HCT116 (cell line): ENCODE data around the gene LYSET.

Experiments
- ATF3 ChIP-seq: IDR thresholded peaks from 2 replicates; pipeline ENCODE4 v1.6.1; 2012
- CTCF ChIP-seq, 3 experiments: fragments of 200-600 bp in 1 of 3; sonication (generic) in 1 of 3; IDR thresholded peaks in 2 of 3; conservative IDR thresholded peaks in 1 of 3; 2 replicates each; pipeline ENCODE4 v1.5.1; 2012 to 2017; ENCODE audit warnings: low read depth in 2 of 3, low read length in 2 of 3, antibody characterized with exemption in 1 of 3, borderline replicate concordance in 1 of 3, control low read depth in 1 of 3, mild to moderate bottlenecking in 1 of 3, mixed read lengths in 1 of 3, mixed run types in 1 of 3, moderate library complexity in 1 of 3; ENCODE audit not compliant: insufficient read depth in 1 of 3
- EGR1 ChIP-seq: IDR thresholded peaks from 2 replicates; pipeline ENCODE4 v1.6.1; 2012; ENCODE audit warnings: low read depth
- EZH2 ChIP-seq: fragments of 200-600 bp; sonication (generic); IDR thresholded peaks from 2 replicates; pipeline ENCODE4 v1.6.1; 2017; ENCODE audit warnings: antibody characterized with exemption, mixed run types
- EZH2phosphoT487 ChIP-seq: fragments of 200-600 bp; IDR thresholded peaks from 2 replicates; pipeline ENCODE4 v1.6.1; 2018; ENCODE audit warnings: antibody characterized with exemption, borderline replicate concordance
- FOSL1 ChIP-seq: IDR thresholded peaks from 2 replicates; pipeline ENCODE4 v1.6.1; 2012; ENCODE audit warnings: low read depth
- JUND ChIP-seq: IDR thresholded peaks from 2 replicates; pipeline ENCODE4 v1.6.1; 2012
- POLR2A ChIP-seq: IDR thresholded peaks from 2 replicates; pipeline ENCODE4 v1.7.0; 2011; ENCODE audit warnings: borderline replicate concordance; ENCODE audit not compliant: insufficient read depth, insufficient read length; ENCODE audit errors: extremely low read depth
- POLR2AphosphoS5 ChIP-seq: IDR thresholded peaks from 2 replicates; pipeline ENCODE4 v1.6.1; 2011; ENCODE audit warnings: mild to moderate bottlenecking, low read depth, low read length, moderate library complexity
- RAD21 ChIP-seq: IDR thresholded peaks from 2 replicates; pipeline ENCODE4 v1.6.1; 2012; ENCODE audit warnings: low read depth, mild to moderate bottlenecking
- TCF7L2 ChIP-seq: IDR thresholded peaks from 2 replicates; pipeline ENCODE4 v1.7.0; 2011; ENCODE audit warnings: borderline replicate concordance, inconsistent platforms; ENCODE audit not compliant: insufficient read depth, insufficient read length; ENCODE audit errors: extremely low read depth
- YY1 ChIP-seq: IDR thresholded peaks from 2 replicates; pipeline ENCODE4 v1.6.1; 2011; ENCODE audit warnings: low read length, low read depth, moderate library complexity, mild to moderate bottlenecking; ENCODE audit not compliant: insufficient replicate concordance; ENCODE audit errors: extremely low read depth
- ZNF274 ChIP-seq: fragments of 200-500 bp; sonication (Bioruptor generic); IDR thresholded peaks from 2 replicates; pipeline ENCODE4 v1.6.1; 2014; ENCODE audit warnings: mild to moderate bottlenecking, low read depth, low read length, inconsistent platforms

GRCh38 chr14:93148979-93149378 is 36.1 kb upstream of the LYSET start:
- TF ChIP-seq RAD21: no peak
- no peak for TF ChIP-seq CTCF (IDR thresholded peaks at IDR 0.05 in 2 of 3, conservative IDR thresholded peaks at IDR 0.05 in 1 of 3; ENCODE audit: borderline replicate concordance in 1 of 3, insufficient read depth in 1 of 3, low read depth in 2 of 3, low read length in 2 of 3)
- no peak for TF ChIP-seq YY1
- TF ChIP-seq ZNF274: no peak
- TF ChIP-seq ATF3: no peak
- TF ChIP-seq EZH2phosphoT487: no peak
- TF ChIP-seq POLR2AphosphoS5: no peak
- no peak for TF ChIP-seq TCF7L2
- no peak for TF ChIP-seq EZH2
- TF ChIP-seq JUND: no peak
- no peak for TF ChIP-seq POLR2A
- TF ChIP-seq FOSL1: no peak
- no peak for TF ChIP-seq EGR1
